Pancreas (tissue), 10 donors: ENCODE data around the gene IL22. TPM values are rescaled to one million over a fixed set of nuclear protein-coding genes. Genes with fewer than 3 reads are reported as not detected.

Experiments
- ATAC-seq, 4 donors: fragments of 200-7000 bp; cut with Tn5 transposase; one replicate each; pipeline versions ENCODE4 v1.8.0 to v1.9.1; 2020; ENCODE audit warnings: mild to moderate bottlenecking in 4 of 4, moderate library complexity in 4 of 4
- DNase-seq, 6 donors: peaks; one replicate each; pipeline ENCODE4 v3.0.0-alpha.2; 2020
- FAIRE-seq: peaks from 2 replicates; lab custom pipeline; 2012; peaks lifted over from hg19 to GRCh38; lab: Jason Lieb, UNC
- H3K27ac ChIP-seq, 4 donors: fragments of 200-600 bp; sonication (generic); 1 replicate in 3 of 4; 2 replicates in 1 of 4; pipeline versions ENCODE4 v1.5.0 to v1.8.0; 2020
- H3K27me3 ChIP-seq, 4 donors: fragments of 200-600 bp; one replicate each; pipeline ENCODE4 v1.8.0; 2021
- H3K36me3 ChIP-seq, 3 donors: fragments of 200-600 bp; sonication (generic) in 1 of 3; one replicate each; pipeline versions ENCODE4 v1.5.0 to v1.8.0; 2020 to 2021
- H3K4me1 ChIP-seq, 3 donors: fragments of 200-600 bp; one replicate each; pipeline ENCODE4 v1.8.0; 2021
- H3K4me3 ChIP-seq, 4 donors: fragments of 200-600 bp; sonication (generic) in 2 of 4; one replicate each; pipeline versions ENCODE4 v1.5.0 to v1.8.0; 2020 to 2021
- H3K9me3 ChIP-seq, 4 donors: fragments of 200-600 bp; one replicate each; pipeline ENCODE4 v1.8.0; 2021
- WGBS, 2 donors: extraction: QIAGEN DNeasy Blood & Tissue Kit; methylation state at CpG; one replicate each; pipeline ENCODE4 v1.1.7; 2013; 5-methylcytosine and 5-hydroxymethylcytosine counted together
- intact Hi-C, 3 donors: fragments of 100-400 bp; cut with DNase I; formaldehyde crosslinking; loops; one replicate each; pipeline versions ENCODE4 v1.11.1 to v1.14.2; 2022
- polyA plus RNA-seq, 2 donors: library from polyadenylated mRNA; stranded (reverse); fragments of 200-250 nt; gene quantifications; one replicate each; pipeline ENCODE4 v1.2.3, GENCODE V29; 2013
- total RNA-seq, 6 donors: library from RNA; stranded (reverse); fragmentation: NEBNext Ultra II Directional in 4 of 6; extraction: Animal tissue kit (Norgen Biotek cat#: 25700) in 4 of 6; gene quantifications; one replicate each; pipeline versions ENCODE4 v1.2.1 to v1.2.4, GENCODE V29; 2021 to 2023
- TF ChIP-seq, protein P1 (sequence below), 4 donors: fragments of 200-600 bp; sonication (generic) in 3 of 4; IDR thresholded peaks; one replicate each; pipeline versions ENCODE4 v1.5.0 to v1.8.0; 2021; ENCODE audit warnings: antibody characterized with exemption in 4 of 4
- donor health status: healthy with polysubstance abuse.
- donor health status: DM: no; HTN: no; CAD: no; lungs with moderate emphysema.
- donor health status: DM: no; HTN: no; CAD: no.
- donor health status: control.
- donor health status: control.
- donor health status: Bipolar disorder and iron deficiency.
- donor health status: DM: yes; HTN: yes; CAD: no.
- donor health status: DM: no; HTN: no; CAD: no.
- donor health status: DM: no; HTN: no; CAD: no.
- donor health status: DM: yes; HTN: yes; CAD: no.

Gene IL22
- total and polyA plus RNA-seq, 8 donors: not detected

DNA sequence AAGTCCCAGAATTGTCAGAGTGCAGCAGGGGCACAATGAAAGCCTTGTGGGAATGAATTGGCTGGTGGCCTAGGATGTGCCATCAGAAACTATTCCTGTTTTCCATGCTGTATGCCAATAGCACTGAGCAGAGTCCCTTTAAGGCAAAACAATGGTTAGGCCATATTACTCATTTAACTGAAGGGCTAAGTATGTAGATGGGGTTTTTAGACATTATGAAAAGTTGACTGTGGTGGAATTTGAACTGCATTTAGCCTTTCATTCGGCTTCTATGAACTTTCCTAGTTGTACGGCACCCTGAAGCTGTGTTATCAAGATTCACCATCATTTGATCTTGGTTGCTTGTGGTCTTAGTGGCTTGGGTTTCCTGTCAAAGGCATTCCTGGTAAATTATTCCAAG is 52.5 kb downstream of the IL22 start:
- intact Hi-C loops: no loop called here
- ATAC-seq (no peak), FAIRE-seq (no peak), DNase-seq (no peak)
- H3K36me3 ChIP-seq: no peaks in the 10 kb centered on the region
- WGBS, 2 donors: 86 to 88% methylated on average over 2 of the region's 2 CpGs
- H3K4me3 ChIP-seq: no peak overlapping the region
- TF ChIP-seq, protein P1, sequence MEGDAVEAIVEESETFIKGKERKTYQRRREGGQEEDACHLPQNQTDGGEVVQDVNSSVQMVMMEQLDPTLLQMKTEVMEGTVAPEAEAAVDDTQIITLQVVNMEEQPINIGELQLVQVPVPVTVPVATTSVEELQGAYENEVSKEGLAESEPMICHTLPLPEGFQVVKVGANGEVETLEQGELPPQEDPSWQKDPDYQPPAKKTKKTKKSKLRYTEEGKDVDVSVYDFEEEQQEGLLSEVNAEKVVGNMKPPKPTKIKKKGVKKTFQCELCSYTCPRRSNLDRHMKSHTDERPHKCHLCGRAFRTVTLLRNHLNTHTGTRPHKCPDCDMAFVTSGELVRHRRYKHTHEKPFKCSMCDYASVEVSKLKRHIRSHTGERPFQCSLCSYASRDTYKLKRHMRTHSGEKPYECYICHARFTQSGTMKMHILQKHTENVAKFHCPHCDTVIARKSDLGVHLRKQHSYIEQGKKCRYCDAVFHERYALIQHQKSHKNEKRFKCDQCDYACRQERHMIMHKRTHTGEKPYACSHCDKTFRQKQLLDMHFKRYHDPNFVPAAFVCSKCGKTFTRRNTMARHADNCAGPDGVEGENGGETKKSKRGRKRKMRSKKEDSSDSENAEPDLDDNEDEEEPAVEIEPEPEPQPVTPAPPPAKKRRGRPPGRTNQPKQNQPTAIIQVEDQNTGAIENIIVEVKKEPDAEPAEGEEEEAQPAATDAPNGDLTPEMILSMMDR (IDR thresholded peaks at IDR 0.05): no peak
- H3K27me3 ChIP-seq: no peaks in the 10 kb centered on the region
- no peak overlapping the region for H3K27ac ChIP-seq
- H3K9me3 ChIP-seq: no peaks in the 10 kb centered on the region
- H3K4me1 ChIP-seq: no peaks in the 10 kb centered on the region

DNA sequence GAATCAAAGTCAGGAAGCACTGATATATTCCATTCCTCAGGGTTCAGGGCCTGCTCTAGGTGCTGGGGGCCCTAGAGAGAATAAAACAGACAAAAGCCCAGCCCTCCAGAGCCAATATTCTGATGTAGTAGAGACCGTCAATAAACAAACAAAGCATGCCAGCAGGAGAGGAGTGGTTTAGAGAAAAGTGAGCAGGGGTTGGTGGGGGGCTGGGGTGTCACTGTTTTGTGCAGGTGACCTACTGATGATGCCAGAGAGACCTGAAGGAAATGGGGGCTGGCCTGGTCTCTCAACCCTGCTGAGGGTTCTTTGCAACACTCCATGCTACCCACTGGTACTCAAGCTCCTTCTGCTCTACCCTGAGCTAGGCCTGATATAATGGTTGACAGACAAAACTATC is 54.3 kb downstream of the IL22 start:
- no peaks in the 10 kb centered on the region for H3K36me3 ChIP-seq
- TF ChIP-seq, protein P1 (IDR thresholded peaks at IDR 0.05): no peak
- WGBS, 2 donors: 90 to 95% methylated on average over 1 of the region's 1 CpG
- DNase-seq (no peak), FAIRE-seq (no peak), ATAC-seq (no peak)
- H3K27me3 ChIP-seq: no peaks in the 10 kb centered on the region
- H3K4me1 ChIP-seq: no peaks in the 10 kb centered on the region
- no peak overlapping the region for H3K27ac ChIP-seq
- H3K4me3 ChIP-seq: no peak overlapping the region
- intact Hi-C loops: no loop called here
- no peaks in the 10 kb centered on the region for H3K9me3 ChIP-seq

DNA sequence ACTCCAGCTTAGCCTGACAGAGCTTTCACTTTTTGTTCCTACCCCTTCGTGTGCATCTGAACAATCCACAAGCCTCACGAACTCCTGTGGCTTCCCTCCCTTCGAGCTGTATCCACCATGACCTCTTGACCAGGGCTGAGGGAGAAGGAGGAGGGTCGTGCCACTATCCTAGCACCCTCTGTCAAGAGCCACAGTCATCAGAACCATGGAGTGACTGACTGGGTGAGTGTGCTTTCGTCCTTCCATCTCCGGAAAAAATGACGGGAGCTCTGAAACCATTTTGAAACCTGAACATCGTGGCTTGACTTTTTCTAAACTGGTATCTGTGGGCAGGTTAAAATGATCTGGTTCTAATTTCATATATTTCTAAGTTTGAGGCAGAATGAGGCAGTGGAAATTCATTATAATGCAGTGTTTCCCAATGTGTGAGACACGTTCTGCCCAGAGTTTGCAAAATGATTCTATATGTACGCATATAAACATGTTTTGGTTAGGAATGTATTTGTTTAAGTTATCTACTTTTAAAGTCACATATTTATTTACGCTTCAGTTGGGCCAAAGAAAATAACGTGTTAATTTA is 54.8 kb downstream of the IL22 start:
- no peak for ATAC-seq
- TF ChIP-seq, protein P1 (IDR thresholded peaks at IDR 0.05): no peak
- Histone ChIP-seq H3K9me3 (no peaks in the 10 kb centered on the region), H3K36me3 (no peaks in the 10 kb centered on the region), H3K27me3 (no peaks in the 10 kb centered on the region), H3K27ac (no peak overlapping the region), H3K4me1 (no peaks in the 10 kb centered on the region), H3K4me3 (no peak overlapping the region)
- intact Hi-C loops: no loop called here
- no peak for FAIRE-seq
- no peak for DNase-seq
- WGBS, 2 donors: 73 to 75% methylated on average over 12 of the region's 12 CpGs

Other genes starting within 250 kb of the IL22 start
- under 1 TPM in 1 of 6 donors, not detected in 5; 0.38 TPM for gene IFNG, start 93.9 kb downstream of the IL22 start, total RNA-seq
- not detected for gene IFNG, start 93.9 kb downstream of the IL22 start, polyA plus RNA-seq
- not detected for gene IL26, start 27.8 kb downstream of the IL22 start, total RNA-seq
- not detected for gene IL26, start 27.8 kb downstream of the IL22 start, polyA plus RNA-seq
- gene MDM1, start 78.8 kb upstream of the IL22 start, total RNA-seq: 1 to 10 TPM; 3.4 to 9.5 (median 4.6) TPM
- 10 to 100 TPM in 1 of 2 donors, 1 to 10 TPM in 1; 5.8 to 10.4 TPM for gene MDM1, start 78.8 kb upstream of the IL22 start, polyA plus RNA-seq